PC-3 (cell line): ENCODE data around the gene STARD6.

Source experiments
- CTCF ChIP-seq: fragments of 300-600 bp; sonication (generic); conservative IDR thresholded peaks from 2 replicates; pipeline ENCODE4 v1.5.1; 2017; ENCODE audit warnings: antibody characterized with exemption, low read depth, mild to moderate bottlenecking, low read length
- EZH2 ChIP-seq: fragments of 300-600 bp; sonication (generic); IDR thresholded peaks from one replicate; pipeline ENCODE4 v1.6.1; 2017; ENCODE audit warnings: antibody characterized with exemption, mild to moderate bottlenecking, low read length; ENCODE audit not compliant: unreplicated experiment
- EZH2phosphoT487 ChIP-seq: fragments of 300-600 bp; sonication (generic); IDR thresholded peaks from 2 replicates; pipeline ENCODE4 v1.6.1; 2018; ENCODE audit warnings: mild to moderate bottlenecking, antibody characterized with exemption, low read length, borderline replicate concordance

- TF ChIP-seq CTCF (no peak), EZH2 (no peak), EZH2phosphoT487 (no peak)
Measured at GRCh38 chr18:54388203-54389142, 30.8 kb upstream of the STARD6 start.
